Measurements from ENCODE around the gene PDHB.
"Not testable (repeated sequence)": the region's sequence is repeated elsewhere in the genome, so short reads cannot be mapped to it uniquely, and the experiment has no call there.

PDHB gene

DNA sequence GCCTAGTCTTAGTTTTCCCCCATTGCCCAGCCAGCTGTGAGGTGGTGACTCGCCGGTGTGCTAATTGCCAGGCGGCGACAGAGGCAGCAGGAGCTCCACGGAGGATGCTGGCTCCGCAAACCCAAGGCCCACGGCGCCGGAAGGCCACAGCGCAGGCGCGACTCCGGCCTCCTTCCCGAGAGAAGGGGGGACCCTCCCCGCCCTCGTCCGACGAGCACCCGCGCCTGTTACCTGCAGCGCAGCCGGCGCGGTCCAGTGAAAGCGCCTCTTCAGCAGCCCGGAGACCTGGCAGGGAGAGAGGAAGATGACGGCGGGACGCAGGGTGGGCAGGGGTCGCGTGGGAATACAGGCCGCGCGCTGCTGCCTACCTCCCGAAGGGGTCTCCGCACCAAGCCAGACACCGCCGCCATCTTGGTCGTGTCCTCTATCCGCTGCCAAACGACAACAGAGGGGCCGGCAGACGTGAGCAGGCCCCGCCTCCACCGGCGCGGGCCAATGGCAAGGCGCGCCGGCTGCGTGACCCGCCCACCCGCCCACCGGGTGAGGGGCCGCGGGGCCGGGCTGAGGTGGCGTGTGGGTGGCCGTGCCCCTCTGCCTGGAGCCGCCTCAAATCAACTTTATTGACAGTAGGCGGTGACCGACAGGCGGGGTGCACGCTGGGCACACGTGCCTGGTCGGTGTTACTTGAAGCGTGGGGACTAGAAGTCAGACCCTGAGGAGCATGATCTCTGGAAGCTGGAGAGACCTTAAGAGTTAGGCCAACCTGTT lies at the start of gene PDHB:
PDHB (minus strand) TSS at position 433 of the 768 bp plus-strand sequence; CDS start at position 410, 23 bp downstream.
- peak; percentile 90 for DNase-seq (ENCODE audit: low spot score)

DNA sequence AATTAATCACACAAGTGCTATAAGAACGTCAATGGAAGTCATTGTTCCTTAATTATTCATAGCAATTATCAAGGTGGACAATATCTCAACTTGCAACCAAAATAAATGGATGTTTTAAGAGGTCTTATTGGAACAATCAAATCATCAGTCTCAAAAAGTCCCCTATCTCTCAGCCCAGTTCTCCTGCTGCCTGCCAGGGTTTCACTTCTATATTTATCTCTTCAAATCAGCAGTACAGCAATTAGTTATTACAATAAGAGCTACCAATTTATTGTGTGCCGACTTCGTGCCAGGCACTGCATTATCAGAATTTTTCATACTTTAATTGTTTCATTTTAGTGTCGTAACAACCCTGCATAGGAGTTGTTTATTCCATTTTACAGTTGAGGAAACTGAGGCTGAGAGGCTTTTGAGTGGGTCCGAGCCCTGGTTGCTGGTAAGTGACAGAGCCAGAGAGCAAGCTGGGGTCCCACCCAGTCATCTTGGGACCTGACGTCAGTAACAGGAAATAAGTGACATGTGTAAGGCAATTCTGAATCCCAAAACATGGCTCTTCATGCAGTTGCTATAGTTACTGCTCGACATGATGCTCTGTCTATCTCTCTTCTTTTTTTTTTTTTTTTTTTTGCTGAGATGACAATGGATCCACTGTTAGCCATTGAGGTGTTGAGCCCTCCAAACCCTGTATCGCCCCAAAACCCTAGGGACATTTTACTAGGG lies 49.4 kb upstream of the PDHB start:
- peak; percentile 41 for DNase-seq (ENCODE audit: low spot score)

DNA sequence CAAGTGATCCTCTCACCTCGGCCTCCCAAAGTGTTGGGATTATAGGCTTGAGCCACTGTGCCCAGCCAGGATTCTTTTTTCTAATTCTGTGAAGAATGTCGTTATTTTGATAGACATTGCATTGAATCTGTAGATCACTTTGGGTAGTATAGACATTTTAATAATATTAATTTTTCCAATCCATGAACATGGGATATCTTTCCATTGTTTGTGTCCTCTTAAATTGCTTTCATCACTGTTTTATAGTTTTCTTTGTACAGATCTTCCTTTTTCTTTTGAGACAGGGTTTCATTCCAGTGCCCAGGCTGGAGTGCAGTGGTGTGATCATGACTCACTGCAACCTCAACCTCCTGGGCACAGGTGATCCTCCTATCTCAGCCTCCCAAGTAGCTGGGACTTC lies 46.7 kb upstream of the PDHB start:
- DNase-seq (ENCODE audit: low spot score), result no peak

DNA sequence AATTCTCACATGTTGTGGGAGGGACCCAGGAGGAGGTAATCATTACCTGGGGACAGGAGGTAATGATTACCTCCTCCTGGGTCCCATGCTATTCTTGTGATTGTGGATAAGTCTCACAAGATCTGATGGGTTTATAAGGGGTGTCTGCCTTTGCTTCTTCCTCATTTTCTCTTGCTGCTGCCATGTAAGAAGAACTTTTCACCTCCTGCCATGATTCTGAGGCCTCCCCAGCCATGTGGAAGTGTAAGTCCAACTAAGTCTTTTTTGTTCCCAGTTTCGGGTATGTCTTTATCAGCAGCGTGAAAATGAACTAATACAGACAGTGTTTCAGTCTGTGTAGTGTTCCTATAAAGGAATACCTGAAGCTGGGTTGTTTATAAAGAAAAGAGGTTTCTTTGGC lies 45.1 kb upstream of the PDHB start:
- no peak for DNase-seq (ENCODE audit: low spot score)

DNA sequence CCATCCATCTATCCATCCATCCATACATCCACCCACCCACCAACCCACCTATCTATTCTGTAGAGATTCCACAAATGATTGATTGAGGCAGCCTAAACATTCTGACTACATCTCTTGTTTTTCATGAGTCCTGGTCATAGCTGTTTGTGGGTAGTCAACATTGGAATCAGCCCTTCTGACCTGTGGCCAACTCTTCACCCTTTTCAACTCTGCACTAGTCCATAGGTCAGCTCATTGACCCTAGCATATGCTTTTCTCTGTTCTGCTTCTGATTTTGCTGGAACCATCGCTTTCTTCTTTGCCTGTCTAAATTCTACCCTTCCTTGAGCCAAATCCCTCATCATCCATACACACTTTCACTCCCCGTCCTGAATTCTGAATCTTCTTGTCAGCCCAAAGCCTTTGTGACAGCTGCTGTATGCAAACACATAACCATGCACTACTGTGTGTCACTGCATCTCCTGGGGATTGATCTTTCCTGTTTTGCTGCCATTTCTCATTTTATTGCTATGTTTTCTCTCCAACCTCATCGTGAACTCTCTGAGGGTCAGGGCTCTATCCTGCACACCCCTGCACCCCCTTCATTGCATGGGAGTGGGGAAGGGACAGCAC lies 41.4 kb upstream of the PDHB start:
- DNase-seq (ENCODE audit: low spot score), result no peak

DNA sequence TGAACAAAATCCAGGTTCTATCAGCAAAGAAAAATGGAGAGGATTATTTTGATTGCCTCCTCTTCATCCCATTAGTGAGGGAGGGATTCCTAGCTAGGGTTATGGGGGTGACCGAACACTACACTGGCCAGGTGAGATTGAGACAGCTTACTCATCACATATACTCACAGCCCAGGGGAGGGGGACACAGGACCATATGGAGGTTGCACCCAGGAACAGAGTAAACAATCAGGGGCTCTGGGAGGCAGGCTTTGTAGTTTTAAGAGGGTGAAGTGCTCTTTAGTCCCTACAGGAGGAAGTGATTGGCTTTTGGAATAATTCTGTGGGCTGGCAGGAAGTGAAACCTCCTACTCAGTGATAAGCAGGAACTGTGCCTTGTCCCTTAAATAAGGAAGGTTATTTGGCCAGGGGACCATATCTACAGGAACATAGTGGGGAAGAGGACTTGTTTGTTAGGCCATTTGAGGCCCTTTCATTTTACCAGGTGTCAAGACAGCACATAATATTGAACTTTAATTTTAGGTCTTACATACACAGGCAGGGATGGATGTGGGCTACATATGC lies 40.8 kb upstream of the PDHB start:
- DNase-seq (ENCODE audit: low spot score), result no peak

- DNase-seq (ENCODE audit: low spot score), result no peak
These were observed 39.6 kb upstream of the PDHB start for GRCh38 chr3:58473275-58473674.

GRCh38 chr3:58471025-58471887 lies 37.6 kb upstream of the PDHB start:
- DNase-seq (ENCODE audit: low spot score), result peak; percentile 96

- DNase-seq (ENCODE audit: low spot score), result no peak
These were observed 36.9 kb upstream of the PDHB start for GRCh38 chr3:58470363-58471024.

GRCh38 chr3:58469096-58469495 lies 35.5 kb upstream of the PDHB start:
- no peak for DNase-seq (ENCODE audit: low spot score)

DNA sequence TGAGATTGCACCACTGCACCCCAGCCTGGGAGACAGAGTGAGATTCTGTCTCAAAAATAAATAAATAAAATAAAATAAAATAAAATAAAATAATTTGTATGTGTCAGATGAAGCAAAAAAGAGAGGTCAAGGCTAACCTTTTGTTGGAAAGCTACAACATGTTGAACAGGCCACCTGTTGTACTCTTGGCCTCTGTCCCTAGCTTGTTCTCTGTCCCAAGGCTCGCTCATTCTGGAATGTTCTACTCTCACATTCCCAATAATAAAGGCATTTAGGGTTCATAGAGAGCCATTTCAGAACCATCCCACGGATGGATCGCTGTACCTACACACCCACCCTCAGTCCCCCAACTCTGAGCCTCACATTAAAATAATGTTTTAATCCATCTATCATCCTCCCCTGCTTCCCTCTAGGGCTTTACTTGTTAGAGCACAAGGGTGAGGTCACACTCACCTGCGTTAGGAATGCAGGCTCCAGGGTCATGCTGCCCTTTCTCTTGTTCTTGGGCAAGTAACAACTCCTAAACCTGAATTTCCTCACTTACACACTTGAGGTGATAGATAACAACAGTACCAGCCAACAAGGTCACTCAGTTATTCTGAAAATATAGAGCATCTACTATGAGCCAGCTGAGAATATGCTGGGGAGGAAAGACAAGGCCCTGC lies 33.4 kb upstream of the PDHB start:
- no peak for DNase-seq (ENCODE audit: low spot score)

DNA sequence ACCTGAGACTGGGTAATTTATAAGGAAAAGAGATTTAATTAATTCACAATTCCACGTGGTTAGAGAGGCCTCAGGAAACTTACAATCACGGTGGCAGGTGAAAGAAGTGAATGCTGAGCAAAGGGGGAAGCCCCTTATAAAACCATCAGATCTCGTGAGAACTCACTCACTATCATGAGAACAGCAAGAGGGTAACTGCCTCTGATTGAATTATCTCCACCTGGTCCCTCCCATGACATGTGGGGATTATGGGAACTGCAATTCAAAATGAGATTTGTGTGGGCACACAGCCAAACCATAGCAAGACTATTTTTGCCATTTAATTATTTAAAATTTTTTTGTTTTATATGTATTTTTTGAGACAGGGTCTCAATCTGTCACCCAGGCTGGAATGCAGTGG lies 31.2 kb upstream of the PDHB start:
- DNase-seq (ENCODE audit: low spot score), result peak; percentile 49

DNA sequence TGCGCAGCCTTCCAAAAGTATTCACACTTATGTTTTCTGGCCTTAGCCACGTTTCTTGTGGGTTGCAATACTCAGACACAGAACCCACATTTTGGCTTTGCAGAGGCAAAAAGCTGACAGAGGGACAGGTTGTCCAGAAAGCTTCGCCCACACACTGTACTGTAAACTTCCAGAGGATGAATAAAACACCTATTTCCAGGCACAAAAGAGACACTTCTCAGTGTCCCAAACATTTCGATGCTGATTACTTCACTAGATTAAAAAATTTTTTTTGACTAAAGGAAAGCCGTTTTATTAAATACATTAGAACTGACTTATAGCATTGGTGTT lies 30.3 kb upstream of the PDHB start:
- no peak for DNase-seq (ENCODE audit: low spot score)

DNA sequence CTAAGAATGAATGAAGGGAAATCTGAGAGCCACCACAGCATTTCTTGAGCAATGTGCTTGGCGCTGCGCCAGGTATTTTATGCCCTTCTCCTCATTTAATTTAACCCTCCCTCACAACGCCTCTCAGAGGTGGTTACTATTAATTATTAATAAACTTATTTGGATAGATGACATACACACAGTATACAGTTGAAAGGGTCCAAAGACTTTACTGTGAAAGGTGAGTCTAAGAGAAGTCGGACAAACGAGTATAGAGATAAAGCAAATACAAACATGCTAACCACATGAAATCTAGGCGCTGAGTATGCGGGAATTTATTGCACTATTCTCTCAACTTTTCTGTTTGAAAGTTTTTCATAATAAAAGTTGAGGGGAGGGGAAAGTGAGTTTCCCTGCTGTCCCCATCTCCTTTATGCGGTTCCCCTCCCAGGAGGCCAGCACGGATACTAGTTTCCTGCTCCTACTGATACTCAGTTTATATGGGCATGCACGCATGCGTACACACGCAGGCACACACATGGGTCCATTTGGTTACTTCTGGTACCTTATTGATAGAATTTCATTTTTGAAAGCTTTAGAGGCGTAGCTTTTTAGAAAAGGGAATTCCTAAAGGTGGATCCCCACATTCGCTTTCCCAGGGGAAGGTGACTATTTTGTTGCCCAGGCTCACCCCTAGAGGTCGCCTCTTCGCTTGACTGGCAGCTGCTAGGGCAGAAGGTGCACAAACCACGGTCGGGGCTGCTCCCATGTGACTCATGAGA lies 29.7 kb upstream of the PDHB start:
- peak; percentile 94 for DNase-seq (ENCODE audit: low spot score)

DNA sequence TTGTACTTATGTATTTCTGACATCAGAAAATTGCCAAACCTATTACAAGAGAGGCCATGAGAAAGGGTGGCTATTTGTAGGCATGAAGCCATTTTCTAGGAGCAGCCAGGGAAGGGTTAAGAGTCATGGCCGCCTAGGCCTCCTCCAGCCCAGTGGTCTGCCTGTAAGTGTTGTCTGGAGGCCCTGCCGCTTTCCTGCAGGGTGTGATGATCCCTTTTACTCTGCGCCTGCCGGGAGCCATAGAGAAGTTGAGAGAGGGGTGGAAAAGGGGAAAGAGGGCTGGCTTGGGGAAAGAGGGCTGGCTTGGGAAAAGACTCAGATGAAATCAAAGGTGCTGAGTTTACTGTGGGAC lies 29.2 kb upstream of the PDHB start:
- DNase-seq (ENCODE audit: low spot score), result no peak

DNA sequence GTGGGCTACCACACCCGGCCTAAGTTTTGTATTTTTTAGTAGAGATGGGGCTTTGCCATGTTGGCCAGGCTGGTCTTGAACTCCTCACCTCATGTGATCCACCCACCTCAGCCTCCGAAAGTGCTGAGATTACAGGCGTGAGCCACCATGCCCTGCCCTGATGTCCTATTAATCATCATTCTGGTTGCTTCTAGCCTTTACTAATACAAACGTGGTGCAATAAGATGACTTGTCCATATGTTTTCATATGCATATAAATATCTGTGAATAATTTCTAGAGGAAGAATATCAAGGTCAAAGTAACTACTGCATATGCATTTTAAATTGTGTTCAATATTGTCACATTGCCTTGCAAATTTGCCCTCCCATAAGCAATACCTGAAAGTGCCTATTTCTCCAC lies 25.5 kb upstream of the PDHB start:
- no peak for DNase-seq (ENCODE audit: low spot score)

DNA sequence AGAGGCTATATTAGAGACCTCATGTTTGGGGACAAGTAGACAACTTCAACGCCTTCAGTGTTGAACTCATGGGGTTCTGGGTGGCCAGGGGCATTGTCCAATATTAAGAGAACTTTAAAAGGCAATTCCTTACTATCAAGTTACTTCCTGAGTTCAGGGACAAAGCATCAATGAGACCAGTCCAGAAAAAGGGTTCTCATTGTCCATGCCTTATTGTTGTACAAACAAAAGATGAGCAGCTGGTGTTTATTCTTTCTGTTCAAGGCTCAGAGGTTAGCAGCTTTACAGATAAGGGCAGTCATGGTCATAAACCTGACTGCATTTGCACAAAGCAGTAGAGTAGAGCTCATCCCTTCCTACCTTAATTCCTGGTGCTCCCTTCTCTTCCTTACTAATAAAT lies 18.5 kb upstream of the PDHB start:
- DNase-seq (ENCODE audit: low spot score), result no peak

DNA sequence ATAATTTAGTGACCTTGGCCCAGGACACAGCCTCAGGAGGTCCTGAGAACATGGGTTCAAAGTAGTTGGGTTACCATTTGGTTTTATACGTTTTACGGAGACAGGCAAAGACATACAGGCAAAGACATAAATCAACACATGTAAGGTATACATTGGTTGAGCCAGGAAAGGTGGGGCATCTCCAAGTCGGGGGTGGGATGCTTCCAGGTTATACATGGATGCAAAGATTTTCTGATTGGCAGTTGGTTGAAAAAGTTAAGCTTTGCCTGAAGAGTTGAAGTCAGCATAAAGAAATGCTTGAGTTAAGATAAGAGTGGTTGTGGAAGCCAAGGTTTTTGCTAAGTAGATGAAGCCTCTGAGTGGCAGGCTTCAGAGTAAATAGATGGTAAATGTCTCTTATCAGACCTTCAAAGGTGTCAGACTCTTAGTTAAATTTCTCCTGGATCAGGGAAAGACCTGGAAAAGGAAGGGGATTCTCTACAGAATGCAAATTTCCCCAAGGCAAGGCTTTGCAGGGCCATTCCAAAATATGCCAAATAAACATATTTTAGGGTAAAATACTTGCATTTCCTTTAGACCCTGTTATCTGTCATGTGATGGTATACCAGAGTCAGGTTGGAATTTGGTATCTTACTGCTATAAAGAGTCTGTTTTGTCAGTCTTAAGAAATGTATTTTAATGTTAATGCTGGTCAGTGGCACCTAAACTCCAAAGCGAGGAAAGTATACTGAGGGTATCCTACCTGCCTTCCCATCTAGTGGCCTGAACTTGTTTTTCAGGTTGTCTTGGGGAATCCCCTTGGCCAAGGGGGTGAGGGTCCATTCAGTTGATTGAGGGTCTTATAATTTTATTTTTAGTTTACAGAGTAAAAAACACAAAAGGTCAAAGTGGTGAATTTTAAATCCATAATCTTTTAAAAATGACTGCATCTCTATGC lies 8.2 kb upstream of the PDHB start:
- no peak for DNase-seq (ENCODE audit: low spot score)

GRCh38 chr3:58440996-58441355 lies 7.3 kb upstream of the PDHB start:
- DNase-seq (ENCODE audit: low spot score), result not testable (repeated sequence)

All from activated CD4-positive, alpha-beta T cell treated with anti-CD3 and anti-CD28 coated beads, Interleukin-2, Interleukin-4, amounts not matched to agents 100 ng/mL and 50 ng/mL, durations not matched to agents 16 hours and 8 hours (primary cell).